ENCODE measurements around the gene EFCAB11.

The EFCAB11 gene

DNA sequence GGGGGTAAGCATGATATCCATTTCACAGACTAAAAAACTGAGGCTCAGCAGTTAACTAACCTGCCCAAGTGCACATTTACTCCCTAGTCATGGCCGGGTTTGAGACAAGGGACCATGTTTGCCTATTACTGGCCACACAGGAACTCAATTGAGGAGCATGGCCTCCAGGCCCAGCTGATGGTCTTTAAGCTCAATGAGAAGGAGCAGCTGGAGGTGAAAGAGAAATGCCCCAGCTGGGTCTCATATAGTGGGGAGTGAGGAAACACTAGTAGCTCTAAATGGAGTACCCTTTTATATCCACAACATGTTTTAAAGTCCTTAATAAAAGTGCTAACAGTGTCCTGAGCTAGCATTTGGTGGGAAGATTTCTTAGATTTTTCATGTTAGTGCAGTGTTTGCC is 2.8 kb upstream of the EFCAB11 start:
- H3K4me3 ChIP-seq (ENCODE audit: low read depth in 1 of 2, low read length in 1 of 2): no peak overlapping the region

DNA sequence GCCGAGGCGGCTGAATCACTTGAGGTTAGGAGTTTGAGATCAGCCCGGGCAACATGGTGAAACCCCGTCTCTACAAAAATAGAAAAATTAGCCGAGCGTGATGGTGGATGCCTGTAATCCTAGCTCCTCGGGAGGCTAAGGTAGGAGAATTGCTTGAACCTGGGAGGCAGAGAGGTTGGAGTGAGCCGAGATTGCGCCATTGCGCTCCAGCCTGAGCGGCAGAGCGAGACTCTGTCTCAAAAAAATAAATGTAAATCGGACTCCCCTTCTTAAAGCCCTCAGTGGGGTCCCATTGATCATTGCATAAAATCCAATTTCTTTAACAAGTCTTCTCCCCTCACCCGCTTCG is 2.1 kb upstream of the EFCAB11 start:
- TF ChIP-seq, protein P1, sequence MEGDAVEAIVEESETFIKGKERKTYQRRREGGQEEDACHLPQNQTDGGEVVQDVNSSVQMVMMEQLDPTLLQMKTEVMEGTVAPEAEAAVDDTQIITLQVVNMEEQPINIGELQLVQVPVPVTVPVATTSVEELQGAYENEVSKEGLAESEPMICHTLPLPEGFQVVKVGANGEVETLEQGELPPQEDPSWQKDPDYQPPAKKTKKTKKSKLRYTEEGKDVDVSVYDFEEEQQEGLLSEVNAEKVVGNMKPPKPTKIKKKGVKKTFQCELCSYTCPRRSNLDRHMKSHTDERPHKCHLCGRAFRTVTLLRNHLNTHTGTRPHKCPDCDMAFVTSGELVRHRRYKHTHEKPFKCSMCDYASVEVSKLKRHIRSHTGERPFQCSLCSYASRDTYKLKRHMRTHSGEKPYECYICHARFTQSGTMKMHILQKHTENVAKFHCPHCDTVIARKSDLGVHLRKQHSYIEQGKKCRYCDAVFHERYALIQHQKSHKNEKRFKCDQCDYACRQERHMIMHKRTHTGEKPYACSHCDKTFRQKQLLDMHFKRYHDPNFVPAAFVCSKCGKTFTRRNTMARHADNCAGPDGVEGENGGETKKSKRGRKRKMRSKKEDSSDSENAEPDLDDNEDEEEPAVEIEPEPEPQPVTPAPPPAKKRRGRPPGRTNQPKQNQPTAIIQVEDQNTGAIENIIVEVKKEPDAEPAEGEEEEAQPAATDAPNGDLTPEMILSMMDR (IDR thresholded peaks at IDR 0.05): no peak
- Histone ChIP-seq H3K36me3 (no peaks in the 10 kb centered on the region), H3K27me3 (no peaks in the 10 kb centered on the region), H3K27ac (peak overlapping the region; percentile 91), H3K9me3 (no peaks in the 10 kb centered on the region), H3K4me3 (ENCODE audit: low read depth in 1 of 2, low read length in 1 of 2) (peak overlapping the region; percentile 90 to 91), H3K4me1 (ENCODE audit: control insufficient read depth in 1 of 2, insufficient read depth in 1 of 2, low read depth in 1 of 2, low read length in 1 of 2) (peaks cover 20 to 33% of the 10 kb centered on the region in 2 experiments)

More for the DNA sequence above, 2.8 kb upstream of the EFCAB11 start:
- Histone ChIP-seq H3K4me1 (ENCODE audit: control insufficient read depth in 1 of 2, insufficient read depth in 1 of 2, low read depth in 1 of 2, low read length in 1 of 2) (peaks cover 20 to 33% of the 10 kb centered on the region in 2 experiments), H3K36me3 (no peaks in the 10 kb centered on the region), H3K27me3 (no peaks in the 10 kb centered on the region), H3K27ac (no peak overlapping the region), H3K9me3 (no peaks in the 10 kb centered on the region)
- TF ChIP-seq, protein P1 (IDR thresholded peaks at IDR 0.05): no peak

GRCh38 chr14:89955745-89956660 is 1.5 kb upstream of the EFCAB11 start, which contains the start of gene TDP1:
Gene TDP1, plus strand, starts transcription at chr14:89955927. Its CDS starts 7,188 bp downstream, at chr14:89963115.
- H3K4me1 ChIP-seq (ENCODE audit: control insufficient read depth in 1 of 2, insufficient read depth in 1 of 2, low read depth in 1 of 2, low read length in 1 of 2): peaks cover 20 to 33% of the 10 kb centered on the region in 2 experiments
- TF ChIP-seq, protein P1 (IDR thresholded peaks at IDR 0.05): peak; percentile 69

DNA sequence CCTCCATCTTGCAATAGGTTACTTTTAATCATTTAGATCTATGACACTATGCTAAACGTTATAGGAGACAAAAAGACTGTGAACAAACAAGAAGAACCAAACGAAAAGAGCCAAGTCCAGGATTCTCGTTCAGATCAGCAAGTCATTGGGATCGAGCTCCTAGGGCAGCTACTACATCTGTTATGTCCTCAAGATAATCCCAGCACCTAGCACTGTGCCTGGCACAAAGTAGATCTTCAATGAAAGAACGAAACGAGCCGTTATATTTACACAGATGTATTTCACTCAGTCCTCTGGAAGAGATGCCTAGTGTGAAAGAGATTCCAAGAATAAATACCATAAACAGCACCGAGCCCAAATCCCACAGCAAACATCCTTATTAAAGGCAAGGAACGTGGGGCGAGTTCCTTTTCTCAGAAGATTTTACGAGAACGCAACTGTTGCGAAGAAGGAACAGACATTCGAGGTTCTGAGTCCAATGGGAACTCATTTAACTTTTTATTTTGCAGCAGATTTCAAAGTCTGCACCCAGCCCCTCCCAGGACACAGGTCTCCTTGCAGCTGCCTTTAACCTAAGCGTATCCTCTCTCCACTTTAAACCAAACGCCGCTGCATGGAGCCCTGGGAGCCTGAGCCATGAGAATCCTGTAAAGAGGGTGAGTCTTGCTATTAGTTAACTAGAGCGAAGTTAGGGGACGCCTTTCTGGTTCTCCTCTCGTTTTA is 653 bp upstream of the EFCAB11 start:
- H3K4me1 ChIP-seq (ENCODE audit: control insufficient read depth in 1 of 2, insufficient read depth in 1 of 2, low read depth in 1 of 2, low read length in 1 of 2): peaks cover 20 to 27% of the 10 kb centered on the region in 2 experiments
- H3K36me3 ChIP-seq: no peaks in the 10 kb centered on the region
- peak overlapping the region; percentile 91 for H3K27ac ChIP-seq
- no peaks in the 10 kb centered on the region for H3K9me3 ChIP-seq
- peak overlapping the region; percentile 90 to 91 for H3K4me3 ChIP-seq (ENCODE audit: low read depth in 1 of 2, low read length in 1 of 2)
- H3K27me3 ChIP-seq: no peaks in the 10 kb centered on the region
- TF ChIP-seq, protein P1 (IDR thresholded peaks at IDR 0.05): no peak

More at GRCh38 chr14:89955745-89956660, 1.5 kb upstream of the EFCAB11 start, which contains the start of gene TDP1:
- peak within 1 kb of the TSS; percentile 90 to 91 for H3K4me3 ChIP-seq (ENCODE audit: low read depth in 1 of 2, low read length in 1 of 2)
- H3K36me3 ChIP-seq: no peaks in the 10 kb centered on the region
- peak within 1 kb of the TSS; percentile 91 for H3K27ac ChIP-seq
- H3K9me3 ChIP-seq: no peaks in the 10 kb centered on the region
- no peaks in the 10 kb centered on the region for H3K27me3 ChIP-seq

DNA sequence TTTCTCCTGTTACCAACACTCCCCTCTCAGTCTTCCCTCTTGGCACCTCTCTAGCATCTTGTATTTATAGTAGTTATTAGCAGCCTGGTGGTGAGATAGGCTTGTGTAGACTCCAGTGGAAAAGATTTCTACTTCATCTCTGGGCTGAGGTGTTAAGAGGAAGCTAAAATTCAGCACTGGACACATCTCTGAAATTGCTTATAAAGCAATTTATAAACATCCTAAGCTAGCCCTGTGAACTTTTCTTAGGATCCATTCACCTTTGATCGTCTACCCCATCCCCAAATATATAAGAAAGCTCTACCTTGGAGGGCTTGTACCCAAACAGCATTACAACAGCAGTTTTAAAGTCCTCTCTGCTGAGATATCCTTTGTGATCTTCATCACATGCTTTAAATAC is 928 bp downstream of the EFCAB11 start:
- Histone ChIP-seq H3K4me3 (ENCODE audit: low read depth in 1 of 2, low read length in 1 of 2) (no peak overlapping the region), H3K4me1 (ENCODE audit: control insufficient read depth in 1 of 2, insufficient read depth in 1 of 2, low read depth in 1 of 2, low read length in 1 of 2) (peaks cover 20 to 27% of the 10 kb centered on the region in 2 experiments), H3K36me3 (no peaks in the 10 kb centered on the region), H3K27me3 (no peaks in the 10 kb centered on the region), H3K27ac (no peak overlapping the region), H3K9me3 (no peaks in the 10 kb centered on the region)
- TF ChIP-seq, protein P1 (IDR thresholded peaks at IDR 0.05): no peak

Data from neutrophil (primary cell).